ENCODE results near the gene SCN2B.

DNA sequence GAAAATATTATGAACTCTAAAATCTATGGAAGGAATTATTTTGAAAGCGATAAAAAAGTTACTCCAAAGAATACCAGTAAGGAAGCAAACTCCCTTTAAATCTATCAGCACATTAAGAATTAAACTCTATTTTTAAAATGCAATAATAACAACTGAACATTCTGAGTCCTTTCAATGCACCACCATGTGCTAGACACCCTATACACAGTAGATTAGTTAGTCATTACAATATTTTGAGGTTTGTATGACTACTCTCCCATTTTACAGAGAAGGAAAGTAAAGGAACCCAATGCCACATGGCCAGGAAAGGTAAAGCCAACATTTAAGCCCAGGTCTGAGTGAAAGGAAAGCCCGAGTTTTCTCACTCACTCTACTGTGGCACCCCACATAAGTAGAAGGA, 30.6 kb upstream of the SCN2B start:
- TF ChIP-seq POLR2AphosphoS5 (IDR thresholded peaks at IDR 0.05) (no peak), CTCF (IDR thresholded peaks at IDR 0.05; ENCODE audit: poor library complexity, severe bottlenecking) (no peak), EZH2 (IDR thresholded peaks at IDR 0.05; ENCODE audit: borderline replicate concordance, insufficient read depth, low read length, poor library complexity, severe bottlenecking) (no peak)

Measured in neural cell (in vitro differentiated cells).